K562 (cell line): ENCODE measurements around the gene PMEPA1. TPM values are rescaled to one million over a fixed set of nuclear protein-coding genes. Genes with fewer than 3 reads are reported as not detected.

ENCODE experiments used
- ATAC-seq: fragments of 200-7000 bp; cut with Tn5 transposase; 3 replicates; pipeline ENCODE4 v1.9.1; 2020; ENCODE audit warnings: moderate library complexity
- BruUV-seq: library from RNA; stranded (reverse); fragments of 400-500 nt; replicated peaks from 2 replicates; lab custom pipeline; 2021; lab: Mats Ljungman, UMichigan
- CTCF ChIA-PET: fragments of 300-600 bp; formaldehyde crosslinking; extraction: SDS; loops from one replicate; lab custom pipeline; 2021; ENCODE audit warnings: low intra/inter-chr PET ratio; lab: Yijun Ruan, JAX
- POLR2A ChIA-PET: fragments of 300-600, 350-650 bp; sonication (Branson Sonifier 250); formaldehyde crosslinking; extraction: SDS; loops from one replicate; lab custom pipeline; 2021; ENCODE audit warnings: antibody characterized with exemption, inconsistent platforms; lab: Yijun Ruan, JAX
- DNase-seq, 4 experiments: peaks; one replicate each; pipeline versions ENCODE4 v3.0.0 to v3.0.0-alpha.2; 2011 to 2018; ENCODE audit warnings: low spot score in 3 of 4, mixed read lengths in 3 of 4; ENCODE audit errors: extremely low read depth in 1 of 4
- FAIRE-seq: peaks from 2 replicates; lab custom pipeline; 2011; peaks lifted over from hg19 to GRCh38; lab: Jason Lieb, UNC
- H2AFZ ChIP-seq: 2 replicates; pipeline ENCODE4 v1.6.0; 2011; ENCODE audit warnings: low read depth, low read length, control low read depth, inconsistent platforms
- H3K27ac ChIP-seq: fragments of 200-600 bp; 3 replicates; pipeline ENCODE4 v1.8.0; 2011; ENCODE audit warnings: low read depth, mild to moderate bottlenecking, control low read depth, inconsistent platforms, low read length, moderate library complexity, mixed read lengths; ENCODE audit errors: extremely low read depth
- H3K27me3 ChIP-seq, 2 experiments: fragments of 300-600 bp in 1 of 2; 2 replicates in 1 of 2; 3 replicates in 1 of 2; pipeline versions ENCODE4 v1.6.0 to v1.8.0; 2011; ENCODE audit warnings: inconsistent platforms in 2 of 2, low read length in 2 of 2, mild to moderate bottlenecking in 1 of 2, mixed read lengths in 1 of 2, moderate library complexity in 1 of 2; ENCODE audit not compliant: control insufficient read depth in 2 of 2, insufficient read depth in 2 of 2
- H3K36me3 ChIP-seq: fragments of 300-600 bp; 3 replicates; pipeline ENCODE4 v1.8.0; 2011; ENCODE audit warnings: mild to moderate bottlenecking, low read length, inconsistent platforms; ENCODE audit not compliant: control insufficient read depth, insufficient read depth
- H3K4me1 ChIP-seq, 2 experiments: fragments of 200-600 bp in 1 of 2; replicated peaks in 1 of 2; 2 replicates in 1 of 2; 3 replicates in 1 of 2; pipeline versions ENCODE4 v1.5.1 to v1.8.0; 2011; ENCODE audit warnings: inconsistent platforms in 2 of 2, low read length in 2 of 2, mild to moderate bottlenecking in 1 of 2, mixed read lengths in 1 of 2, moderate library complexity in 1 of 2; ENCODE audit not compliant: control insufficient read depth in 2 of 2, insufficient read depth in 2 of 2
- H3K4me2 ChIP-seq: 2 replicates; pipeline ENCODE4 v1.6.1; 2011; ENCODE audit warnings: low read length, control low read depth, inconsistent platforms, mixed read lengths; ENCODE audit not compliant: insufficient read depth
- H3K4me3 ChIP-seq: fragments of 200-600 bp; sonication (generic), shearing (Covaris generic); 2 replicates; pipeline ENCODE4 v1.5.1; 2016; ENCODE audit warnings: control low read depth, inconsistent platforms
- H3K79me2 ChIP-seq: fragments of 200-600 bp; 3 replicates; pipeline ENCODE4 v1.8.0; 2011; ENCODE audit warnings: low read length, inconsistent platforms; ENCODE audit not compliant: control insufficient read depth, insufficient read depth
- H3K9ac ChIP-seq, 2 experiments: 2 replicates each; pipeline versions ENCODE4 v1.6.0 to v1.6.1; 2011; ENCODE audit warnings: low read depth in 2 of 2, low read length in 2 of 2, control low read depth in 1 of 2, inconsistent platforms in 1 of 2, mild to moderate bottlenecking in 1 of 2, mixed read lengths in 1 of 2; ENCODE audit not compliant: insufficient read depth in 1 of 2
- H3K9me1 ChIP-seq: one replicate; pipeline ENCODE4 v1.6.0; 2011; ENCODE audit warnings: inconsistent platforms, mild to moderate bottlenecking, low read length, moderate library complexity; ENCODE audit not compliant: control insufficient read depth, insufficient read depth
- H3K9me3 ChIP-seq: replicated peaks from 2 replicates; pipeline ENCODE4 v1.5.1; 2011; ENCODE audit warnings: low read depth, low read length, inconsistent platforms; ENCODE audit not compliant: control insufficient read depth, insufficient read depth
- H4K20me1 ChIP-seq: replicated peaks from 2 replicates; pipeline ENCODE4 v1.6.1; 2011; ENCODE audit warnings: low read length, inconsistent platforms, mixed read lengths; ENCODE audit not compliant: control insufficient read depth, insufficient read depth
- FOXP1 ChIP-seq: sonication (generic); formaldehyde crosslinking; IDR thresholded peaks from 2 replicates; pipeline ENCODE4 v1.8.0; 2022; ENCODE audit warnings: mild to moderate bottlenecking, missing genetic modification reagents
- HSF4 ChIP-seq: fragments of 250-450 bp; sonication (Bioruptor Pico); IDR thresholded peaks from 2 replicates; pipeline ENCODE4 v2.1.2; 2022; ENCODE audit warnings: mild to moderate bottlenecking, moderate library complexity, borderline replicate concordance
- MEF2D ChIP-seq: conservative IDR thresholded peaks from 2 replicates; pipeline ENCODE4 v1.6.1; 2016; ENCODE audit warnings: low read depth, missing genetic modification characterization, missing compliant biosample characterization
- MXI1 ChIP-seq: IDR thresholded peaks from 2 replicates; pipeline ENCODE4 v1.6.1; 2011; ENCODE audit warnings: low read depth, mild to moderate bottlenecking, improper control_type of control experiment, low read length
- NR0B1 ChIP-seq: fragments of 450-650 bp; IDR thresholded peaks from one replicate; pipeline ENCODE4 v1.6.1; 2018; ENCODE audit warnings: mild to moderate bottlenecking, moderate library complexity; ENCODE audit not compliant: partially characterized antibody
- SIX5 ChIP-seq, 2 experiments: IDR thresholded peaks; 2 replicates each; pipeline ENCODE4 v1.6.1; 2011; ENCODE audit warnings: low read length in 2 of 2, borderline replicate concordance in 1 of 2, low read depth in 1 of 2, mild to moderate bottlenecking in 1 of 2, moderate library complexity in 1 of 2; ENCODE audit not compliant: insufficient read depth in 1 of 2
- TAF1 ChIP-seq: IDR thresholded peaks from 2 replicates; pipeline ENCODE4 v1.6.1; 2011; ENCODE audit warnings: mild to moderate bottlenecking, low read length, moderate library complexity; ENCODE audit not compliant: insufficient read depth, control insufficient read depth, severe bottlenecking; ENCODE audit errors: extremely low read depth
- TARDBP ChIP-seq: fragments of 450-650 bp; IDR thresholded peaks from 2 replicates; pipeline ENCODE4 v1.6.1; 2016
- ZNF318 ChIP-seq, 2 experiments: fragments of 450-650 bp; IDR thresholded peaks; 2 replicates each; pipeline ENCODE4 v1.6.1; 2016; ENCODE audit warnings: mild to moderate bottlenecking in 2 of 2, borderline replicate concordance in 1 of 2, low read depth in 1 of 2, moderate library complexity in 1 of 2
- WGBS: fragments of 100-300 bp; shearing (Covaris generic); methylation state at CpG from one replicate; pipeline ENCODE4 v1.1.6; 2016; ENCODE audit warnings: low coverage, mixed read lengths; ENCODE audit not compliant: insufficient coverage; ENCODE audit errors: missing lambda C conversion rate; 5-methylcytosine and 5-hydroxymethylcytosine counted together
- in situ Hi-C: fragments of 300-500 bp; cut with MboI; formaldehyde crosslinking; loops from 4 replicates; pipeline ENCODE4 v1.15.0; 2018; ENCODE audit warnings: inconsistent platforms, mixed read lengths
- intact Hi-C: fragments of 100-400 bp; cut with micrococcal nuclease; formaldehyde crosslinking; loops from 2 replicates; pipeline ENCODE4 v1.14.2; 2022
- polyA plus RNA-seq, 8 experiments: library from polyadenylated mRNA; depleted of rRNA in 4 of 8; stranded (reverse) in 5 of 8; unstranded in 3 of 8; fragments of >200 nt; fragmentation: Nextera tagmentation in 2 of 8; fragmentation: Illumina TruSeq in 1 of 8; extraction: Ambion mirVana in 2 of 8; extraction: Trizol in 1 of 8; gene quantifications; 2 replicates each; pipeline versions ENCODE4 v1.2.1 to v1.2.3, GENCODE V29; 2011 to 2014; ENCODE audit warnings: inconsistent platforms in 1 of 8, missing spikeins in 1 of 8
- total RNA-seq, 7 experiments: library from RNA; depleted of rRNA in 6 of 7; stranded (reverse); fragments of >200 nt in 6 of 7; fragmentation: Illumina TruSeq in 2 of 7; extraction: Trizol in 2 of 7; gene quantifications; 2 replicates each; pipeline versions ENCODE4 v1.2.1 to v1.2.3, GENCODE V29; 2011 to 2021; ENCODE audit warnings: low replicate concordance in 1 of 7

Gene PMEPA1
- total and polyA plus RNA-seq, 9 of the 15 experiments (the other 6 are each of a cell fraction or from before 2014, with no cell fraction given), result 0.16 TPM; not detected in 8

- Histone ChIP-seq H3K4me1 (no peaks in the 10 kb centered on the region), H3K9me1 (peaks cover 3% of the 10 kb centered on the region), H3K36me3 (no peaks in the 10 kb centered on the region), H3K9ac (no peak overlapping the region), H3K79me2 (no peaks in the 10 kb centered on the region), H2AFZ (no peak overlapping the region), H3K9me3 (no peaks in the 10 kb centered on the region), H3K4me2 (no peak overlapping the region), H3K4me3 (no peak overlapping the region), H4K20me1 (0 out of 2 replicates have a peak, but pooled peaks cover 4% of the 10 kb centered on the region), H3K27me3 (peaks cover 26 to 83% of the 10 kb centered on the region in 2 experiments; a peak in 4 of 5 replicates), H3K27ac (no peak overlapping the region)
- no peak for TF ChIP-seq SIX5 (IDR thresholded peaks at IDR 0.05; ENCODE audit: borderline replicate concordance in 1 of 2, insufficient read depth in 1 of 2, low read depth in 1 of 2, low read length in 2 of 2)
- no peak for TF ChIP-seq MXI1
- no peak for TF ChIP-seq ZNF318 (IDR thresholded peaks at IDR 0.05; ENCODE audit: borderline replicate concordance in 1 of 2, low read depth in 1 of 2)
- TF ChIP-seq FOXP1 (CRISPR knock-in tag), result no peak
- TF ChIP-seq MEF2D (tag), result no peak
- no peak for TF ChIP-seq TAF1
- no peak for TF ChIP-seq TARDBP
- TF ChIP-seq NR0B1, result no peak
- no peak for TF ChIP-seq HSF4 (CRISPR knock-in tag)
- ChIA-PET CTCF (no interaction called here), POLR2A (no interaction called here)
- no TSS peak for BruUV-seq
- WGBS, result 5% methylated on average over 26 of the region's 26 CpGs
- intact Hi-C loops, result no loop called here
- in situ Hi-C loops, result no loop called here
- DNase-seq (no peak), FAIRE-seq (no peak), ATAC-seq (no peak)
Measured at GRCh38 chr20:57672164-57672563, 37.7 kb downstream of the PMEPA1 start.
